K562 treated with DMSO at 1 percent for 4 hours (cell line): ENCODE results near the gene LRRC58. TPM values are rescaled to one million over a fixed set of nuclear protein-coding genes. Genes with fewer than 3 reads are reported as not detected.

ENCODE experiments used
- total RNA-seq: library from RNA; unstranded; fragments of 300-600 nt; gene quantifications from 2 replicates; pipeline ENCODE4 v1.2.3, GENCODE V29; 2022; ENCODE audit not compliant: insufficient read depth

The LRRC58 gene
- 7.6 and 10.7 TPM in 2 replicates for total RNA-seq

DNA sequence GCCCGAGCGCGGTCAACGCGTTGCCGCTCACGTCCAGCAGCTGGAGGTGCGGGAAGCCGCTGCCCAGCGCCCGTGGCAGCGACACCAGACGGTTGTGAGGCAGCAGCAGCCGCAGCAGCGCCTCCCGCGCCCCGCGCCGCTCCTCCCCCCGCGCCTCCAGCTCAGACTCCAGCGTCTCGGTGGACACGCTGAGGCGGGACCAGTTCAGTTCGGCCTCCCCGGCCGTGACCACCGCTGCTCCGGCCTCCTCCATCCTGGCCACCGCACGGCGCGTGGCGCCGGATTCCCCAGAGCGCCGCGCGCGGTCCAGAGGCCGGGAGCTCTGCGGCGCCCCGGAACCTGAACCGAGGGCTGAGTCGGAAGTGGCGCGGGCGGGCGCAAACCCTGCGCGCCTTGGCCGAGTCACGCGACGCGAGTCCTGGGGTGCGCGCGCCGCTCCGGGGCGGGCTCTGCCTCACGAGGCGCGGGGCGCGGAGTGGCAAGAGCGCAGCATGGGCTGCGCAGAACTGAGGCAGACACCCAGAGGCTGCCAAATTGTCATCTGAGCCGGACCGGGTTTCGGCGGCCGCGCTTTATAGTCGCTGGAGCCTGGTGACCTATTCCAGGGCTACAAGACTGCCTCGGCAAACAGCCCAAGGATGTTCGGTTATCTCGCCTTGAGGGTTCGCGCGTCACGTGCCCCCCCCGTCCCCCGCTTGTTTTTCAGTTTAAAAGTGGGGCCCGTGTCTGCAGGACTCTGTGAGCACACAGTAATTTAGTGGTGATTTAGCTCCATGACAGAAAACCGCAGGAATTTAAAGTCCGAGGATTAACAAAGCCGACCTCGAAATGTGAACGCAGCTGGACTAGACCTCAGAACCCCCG, at the start of gene LRRC58:
Gene LRRC58, minus strand, starts transcription at position 364 of the 864 bp plus-strand sequence. Its CDS starts 111 bp downstream, at position 253.

GRCh38 chr3:120284747-120285507, 64.2 kb downstream of the LRRC58 start, which contains the start of gene GPR156:
TSS of gene GPR156 (minus strand) at chr3:120285222. CDS start at chr3:120244098, 41,124 bp downstream.

Other genes with a start within 250 kb of the LRRC58 start
- 0.40 TPM in 1 of 2 replicates, not detected in the other for gene GPR156, start 64.1 kb downstream of the LRRC58 start, total RNA-seq
- gene FSTL1, start 101.6 kb upstream of the LRRC58 start, total RNA-seq = not detected in 2 replicates
- 198 and 210 TPM in 2 replicates for gene NDUFB4, start 247.0 kb upstream of the LRRC58 start, total RNA-seq